ENCODE data around the gene CPB2.

Gene CPB2

GRCh38 chr13:46031581-46032263, 73.1 kb downstream of the CPB2 start:
- DNase-seq = no peak
- intact Hi-C loops (cut with DNase I) = no loop called here

GRCh38 chr13:46025157-46025556, 79.7 kb downstream of the CPB2 start:
- intact Hi-C loops (cut with DNase I) = no loop called here
- DNase-seq = no peak

- DNase-seq = no peak
- intact Hi-C loops (cut with DNase I) = no loop called here
Measured at GRCh38 chr13:46022481-46022880, 82.4 kb downstream of the CPB2 start.

GRCh38 chr13:46016216-46016615, 88.6 kb downstream of the CPB2 start:
- intact Hi-C loops (cut with DNase I) = no loop called here
- DNase-seq = no peak

GRCh38 chr13:46015366-46015765, 89.5 kb downstream of the CPB2 start:
- DNase-seq = no peak
- intact Hi-C loops (cut with DNase I) = no loop called here

- no peak for DNase-seq
- intact Hi-C loops (cut with DNase I) = no loop called here
Measured at GRCh38 chr13:46012404-46012803, 92.4 kb downstream of the CPB2 start.

- peak in 14 of 42 donors; percentile 6 to 54 (median 16) for DNase-seq
Measured at GRCh38 chr13:46010148-46010547, 94.7 kb downstream of the CPB2 start.

GRCh38 chr13:46008631-46009030, 96.2 kb downstream of the CPB2 start:
- intact Hi-C loops (cut with DNase I) = no loop called here
- no peak for DNase-seq

More at GRCh38 chr13:46010148-46010547, 94.7 kb downstream of the CPB2 start:
- intact Hi-C loops (cut with DNase I) = no loop called here

- no peak for DNase-seq
- intact Hi-C loops (cut with DNase I) = no loop called here
Measured at GRCh38 chr13:46006688-46007452, 98.0 kb downstream of the CPB2 start.

- no peak for DNase-seq
- intact Hi-C loops (cut with DNase I) = no loop called here
Measured at GRCh38 chr13:46004491-46004890, 100.3 kb downstream of the CPB2 start.
